Stimulated activated memory B cell treated with anti-CD40 and anti-IgM and Interleukin-4, amounts not matched to agents 10 μg/mL and 1 μg/mL and 100 μg/mL, for 72 hours (primary cell): ENCODE measurements around the gene CD40LG.

Experiments
- ATAC-seq: fragments of 150-1000 bp; cut with Tn5 transposase; 2 replicates; pipeline ENCODE4 v1.10.0; 2021
- H3K27ac Mint-ChIP-seq: one replicate; pipeline ENCODE4 v1.8.0; 2022; ENCODE audit warnings: mild to moderate bottlenecking, mixed read lengths
- H3K27me3 Mint-ChIP-seq: one replicate; pipeline ENCODE4 v1.8.0; 2022; ENCODE audit warnings: mixed read lengths
- H3K36me3 Mint-ChIP-seq: one replicate; pipeline ENCODE4 v1.8.0; 2022; ENCODE audit warnings: mixed read lengths
- H3K4me1 Mint-ChIP-seq: one replicate; pipeline ENCODE4 v1.8.0; 2022; ENCODE audit warnings: mixed read lengths
- H3K4me3 Mint-ChIP-seq: one replicate; pipeline ENCODE4 v1.8.0; 2022; ENCODE audit warnings: mild to moderate bottlenecking, moderate library complexity, mixed read lengths
- H3K9me3 Mint-ChIP-seq: one replicate; pipeline ENCODE4 v1.8.0; 2022; ENCODE audit warnings: mixed read lengths

CD40LG gene

DNA sequence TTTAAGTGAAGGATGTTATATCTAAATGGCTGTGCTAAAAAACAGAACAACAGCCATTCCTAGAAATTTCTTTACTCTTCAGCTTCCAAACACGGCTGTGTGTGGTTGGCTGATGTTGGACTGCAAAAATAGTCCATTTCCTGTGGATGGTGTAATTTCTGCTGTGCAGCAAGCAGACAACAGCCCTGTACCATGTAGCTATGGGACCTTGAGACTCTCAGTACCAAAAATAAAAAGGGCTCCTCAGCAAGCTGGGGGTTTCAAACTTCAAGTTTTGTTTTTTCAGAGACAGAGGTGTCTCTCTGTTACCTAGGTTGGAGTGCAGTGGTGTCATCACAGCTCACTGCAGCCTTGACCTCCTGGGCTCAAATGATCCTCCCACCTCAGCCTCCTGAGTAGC is 18.1 kb downstream of the CD40LG start:
- H3K4me3 Mint-ChIP-seq: no peak overlapping the region
- peaks cover 51% of the 10 kb centered on the region for H3K36me3 Mint-ChIP-seq
- ATAC-seq: no peak
- peaks cover 3% of the 10 kb centered on the region for H3K9me3 Mint-ChIP-seq
- no peak overlapping the region for H3K27ac Mint-ChIP-seq
- H3K27me3 Mint-ChIP-seq: no peaks in the 10 kb centered on the region
- peaks cover 9% of the 10 kb centered on the region for H3K4me1 Mint-ChIP-seq

DNA sequence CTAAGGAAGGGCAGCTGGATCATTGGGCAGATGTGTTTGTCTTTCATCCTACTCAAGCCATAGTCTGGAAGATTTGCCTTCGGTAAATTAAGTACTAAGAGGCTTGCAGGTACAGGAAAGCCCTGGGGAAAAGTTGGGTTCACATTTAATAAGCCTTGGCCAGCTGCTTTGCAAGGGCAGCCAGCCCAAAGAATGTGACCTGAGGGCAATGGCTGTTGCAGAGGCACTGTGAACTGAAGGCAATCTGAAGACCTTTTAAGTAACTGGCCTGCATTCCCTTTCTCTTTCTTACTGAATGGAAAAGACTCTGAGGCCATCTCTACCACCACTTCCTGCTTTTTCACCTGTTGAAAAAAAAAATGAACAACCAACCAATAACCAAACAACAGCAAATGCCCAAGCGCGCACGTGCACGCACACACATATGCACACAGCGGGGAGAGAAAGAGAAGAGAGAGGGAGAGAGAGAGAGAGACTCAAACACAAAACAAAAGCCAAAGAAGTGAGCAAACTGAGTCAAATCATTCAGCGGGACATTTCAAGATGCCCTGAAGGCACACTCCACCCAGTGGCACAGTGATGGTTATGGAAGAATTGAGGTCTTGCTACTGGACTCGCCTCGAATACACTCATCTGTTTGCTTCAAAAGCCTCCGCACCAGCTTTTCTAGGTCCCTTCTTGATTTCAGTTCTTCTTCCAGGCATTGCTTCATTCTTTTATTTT is 19.6 kb downstream of the CD40LG start:
- peak overlapping the region; percentile 5 for H3K27ac Mint-ChIP-seq
- peaks cover 3% of the 10 kb centered on the region for H3K9me3 Mint-ChIP-seq
- H3K27me3 Mint-ChIP-seq: no peaks in the 10 kb centered on the region
- H3K4me1 Mint-ChIP-seq: peaks cover 20% of the 10 kb centered on the region
- no peak overlapping the region for H3K4me3 Mint-ChIP-seq
- H3K36me3 Mint-ChIP-seq: peaks cover 60% of the 10 kb centered on the region
- no peak for ATAC-seq

DNA sequence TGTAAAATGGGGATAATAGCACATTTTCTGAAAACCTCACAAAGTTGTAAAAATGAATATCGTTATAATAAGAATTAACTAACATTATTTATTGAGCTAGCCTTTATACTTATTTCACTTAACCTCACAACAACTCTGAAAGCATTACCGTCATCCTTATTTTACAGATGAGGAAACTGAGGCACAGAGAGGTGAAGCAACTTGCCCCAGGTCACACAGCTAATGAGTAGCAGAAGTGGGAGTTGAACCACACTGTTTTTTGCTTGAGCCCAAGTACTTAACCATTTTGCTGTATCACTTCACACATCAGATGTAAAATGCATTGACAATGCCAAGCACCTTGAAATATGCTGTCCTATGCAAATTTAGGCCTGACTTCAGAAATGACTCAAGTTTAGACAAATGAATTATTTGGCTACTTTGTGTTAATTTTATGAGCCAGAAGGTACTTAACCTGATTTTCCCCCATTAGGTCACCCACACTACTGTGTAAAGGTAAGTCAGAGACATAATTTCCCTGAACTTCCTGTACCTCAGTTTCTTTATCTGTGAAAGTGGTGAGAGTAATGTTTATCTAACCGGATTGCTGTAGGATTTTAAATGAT is 23.1 kb downstream of the CD40LG start:
- Mint-ChIP-seq H3K36me3 (peaks cover 45% of the 10 kb centered on the region), H3K9me3 (no peaks in the 10 kb centered on the region), H3K27ac (peak overlapping the region; percentile 73), H3K4me3 (no peak overlapping the region), H3K27me3 (no peaks in the 10 kb centered on the region), H3K4me1 (peaks cover 38% of the 10 kb centered on the region)
- ATAC-seq: no peak

DNA sequence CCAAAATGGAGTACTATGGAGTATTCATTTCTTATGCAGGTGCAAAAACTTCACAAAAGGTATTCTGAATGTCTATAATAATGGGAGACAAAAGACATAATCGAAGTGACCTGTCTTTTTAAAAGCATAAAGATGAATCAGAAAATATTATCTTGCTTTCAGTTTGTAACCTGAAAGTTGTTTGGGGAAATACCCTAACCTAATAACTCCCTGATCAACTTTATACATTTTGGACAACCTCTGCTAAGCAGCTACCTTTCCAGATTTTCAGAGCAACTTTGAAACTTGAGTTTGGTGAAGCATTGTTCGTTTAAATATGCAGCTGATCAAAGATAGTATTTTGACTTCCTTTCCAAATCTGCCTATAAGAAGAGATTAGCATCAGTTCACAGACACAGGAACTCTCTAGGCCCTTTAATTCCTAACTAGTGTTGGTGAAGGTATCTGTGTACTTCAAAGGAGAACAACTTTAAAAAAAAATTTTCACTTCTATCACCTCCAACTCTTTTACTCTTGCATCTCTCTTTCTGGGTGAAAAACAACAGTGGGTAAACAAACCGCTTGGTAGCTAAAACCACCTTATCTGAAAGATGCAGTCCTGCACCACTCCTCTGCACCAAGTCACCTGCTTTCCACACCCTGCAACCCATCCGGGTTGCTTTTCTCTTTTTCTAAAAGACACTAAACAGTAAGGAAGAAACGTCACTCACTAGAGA is 26.5 kb downstream of the CD40LG start:
- Mint-ChIP-seq H3K4me3 (no peak overlapping the region), H3K27ac (peak overlapping the region; percentile 73), H3K9me3 (no peaks in the 10 kb centered on the region), H3K27me3 (no peaks in the 10 kb centered on the region), H3K4me1 (peaks cover 30% of the 10 kb centered on the region), H3K36me3 (peaks cover 18% of the 10 kb centered on the region)
- no peak for ATAC-seq

DNA sequence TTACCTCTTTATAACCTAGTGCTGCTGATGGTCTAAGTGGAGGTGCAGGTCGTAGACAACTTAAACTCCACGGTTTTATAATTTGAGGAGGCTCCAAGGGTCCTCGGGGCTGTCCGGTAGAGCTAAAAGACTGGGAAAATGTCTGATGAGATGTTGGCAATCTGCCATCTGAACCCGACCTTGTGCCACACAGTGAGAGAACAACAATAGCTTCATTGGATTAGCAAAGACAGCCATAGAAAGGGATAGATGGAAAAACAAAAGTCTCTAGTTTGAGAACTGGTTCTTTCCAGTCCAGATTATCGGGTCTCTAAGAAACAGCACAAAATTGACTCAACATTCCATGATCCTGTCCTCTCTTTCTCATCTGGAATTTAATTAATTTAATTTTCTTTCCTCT is 31.6 kb downstream of the CD40LG start:
- no peaks in the 10 kb centered on the region for H3K36me3 Mint-ChIP-seq
- H3K27me3 Mint-ChIP-seq: no peaks in the 10 kb centered on the region
- no peaks in the 10 kb centered on the region for H3K9me3 Mint-ChIP-seq
- no peak for ATAC-seq
- no peak overlapping the region for H3K27ac Mint-ChIP-seq
- peaks cover 3% of the 10 kb centered on the region for H3K4me1 Mint-ChIP-seq
- no peak overlapping the region for H3K4me3 Mint-ChIP-seq

DNA sequence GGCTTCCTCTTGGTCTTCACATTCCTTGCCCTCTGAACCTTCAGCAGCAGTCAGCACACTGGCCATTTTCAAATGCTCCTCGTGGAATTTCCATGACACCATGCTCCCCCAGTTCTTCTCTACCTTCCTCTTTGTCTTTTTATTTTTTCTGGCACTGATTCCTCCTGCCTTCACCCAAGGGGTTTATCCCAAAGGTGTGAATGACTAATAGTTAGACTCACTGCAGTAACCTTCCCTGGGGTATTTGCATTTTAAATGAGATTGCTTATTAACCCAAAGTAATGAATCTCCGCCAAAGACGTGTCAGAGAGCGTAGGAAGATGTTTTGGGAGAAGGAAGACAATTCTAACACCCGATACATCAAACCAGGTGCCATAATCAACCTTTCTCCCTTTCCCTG is 36.2 kb downstream of the CD40LG start:
- Mint-ChIP-seq H3K9me3 (no peaks in the 10 kb centered on the region), H3K4me3 (no peak overlapping the region), H3K27me3 (no peaks in the 10 kb centered on the region), H3K4me1 (peaks cover 6% of the 10 kb centered on the region), H3K27ac (no peak overlapping the region), H3K36me3 (peaks cover 11% of the 10 kb centered on the region)
- ATAC-seq: no peak

DNA sequence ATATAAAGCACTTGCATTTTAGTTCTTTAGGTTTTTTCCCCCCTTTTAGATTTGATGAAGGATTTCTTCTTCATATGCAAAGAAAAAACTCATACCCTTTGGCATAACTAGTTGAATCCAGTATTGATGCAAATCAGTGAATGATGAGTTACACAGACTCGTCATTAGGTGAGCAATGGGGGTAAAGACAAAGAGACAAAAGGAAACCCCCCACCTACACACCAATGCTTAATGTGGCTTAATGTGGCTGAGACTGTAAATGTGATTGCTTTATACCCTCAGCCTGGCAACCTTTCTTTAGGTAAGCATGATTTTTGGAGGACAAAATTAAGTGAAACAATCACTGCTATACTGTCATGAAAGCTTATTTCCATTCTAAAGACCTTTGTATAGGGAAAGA is 39.5 kb downstream of the CD40LG start:
- Mint-ChIP-seq H3K36me3 (peaks cover 16% of the 10 kb centered on the region), H3K27me3 (no peaks in the 10 kb centered on the region), H3K4me1 (peaks cover 13% of the 10 kb centered on the region), H3K4me3 (no peak overlapping the region), H3K9me3 (no peaks in the 10 kb centered on the region), H3K27ac (peak overlapping the region; percentile 36)
- no peak for ATAC-seq

DNA sequence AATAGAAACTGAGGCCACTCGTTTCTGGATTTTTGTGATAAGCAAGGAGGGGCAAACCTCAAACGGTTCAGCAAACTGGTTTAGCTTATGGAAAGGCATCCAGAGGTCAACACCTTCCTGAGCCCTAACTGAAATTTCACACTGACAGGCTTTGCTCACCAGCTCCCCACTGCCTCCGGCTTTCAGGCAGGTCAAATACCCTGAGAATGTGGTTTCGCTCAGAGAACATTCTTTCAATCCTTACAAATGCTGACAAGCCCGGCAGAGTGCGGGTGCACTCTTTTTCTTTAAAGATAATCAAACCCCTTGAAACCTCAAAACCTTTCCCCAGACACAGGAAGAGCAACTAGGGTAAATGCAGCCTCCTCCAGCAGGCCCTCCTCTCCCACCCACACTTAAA is 41.5 kb downstream of the CD40LG start:
- Mint-ChIP-seq H3K4me1 (peaks cover 22% of the 10 kb centered on the region), H3K9me3 (no peaks in the 10 kb centered on the region), H3K4me3 (no peak overlapping the region), H3K27me3 (no peaks in the 10 kb centered on the region), H3K27ac (no peak overlapping the region), H3K36me3 (peaks cover 16% of the 10 kb centered on the region)
- no peak for ATAC-seq

DNA sequence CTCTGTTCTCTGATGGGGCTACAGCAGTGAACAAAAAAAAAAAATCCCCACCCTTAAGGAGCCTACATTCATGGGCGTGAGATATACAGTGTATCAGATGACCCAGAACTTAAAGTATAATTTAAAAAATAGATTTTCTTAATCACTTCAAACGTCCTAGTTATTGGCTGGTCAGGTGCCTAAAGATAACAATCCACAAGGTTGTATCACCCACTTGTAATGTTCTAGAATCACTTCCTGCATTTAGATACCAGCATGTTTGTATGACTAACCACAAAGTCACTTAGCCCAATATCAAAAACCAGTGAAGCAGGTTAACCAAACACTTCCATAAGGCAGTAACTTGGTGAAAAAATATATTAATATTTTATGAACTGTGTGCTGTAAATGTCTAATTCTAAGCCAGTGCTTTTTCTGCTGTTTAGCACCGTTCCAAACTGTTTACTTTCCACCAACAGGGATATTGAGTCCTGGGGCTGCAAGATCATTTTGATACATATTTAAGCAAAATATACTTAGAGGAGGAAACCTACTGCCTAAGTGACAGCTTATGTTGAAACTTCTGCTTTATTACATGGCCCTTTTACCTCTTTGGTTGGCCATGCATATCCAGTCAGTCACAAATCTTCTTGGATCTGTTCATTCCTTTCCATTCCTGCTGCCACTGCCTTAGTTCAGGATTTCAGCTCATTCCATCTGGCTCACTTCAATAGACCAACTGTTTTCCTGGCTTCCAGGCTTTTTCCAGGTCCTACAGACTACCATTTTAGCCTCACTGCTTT is 43.3 kb downstream of the CD40LG start:
- Mint-ChIP-seq H3K27ac (peak overlapping the region; percentile 66), H3K36me3 (peaks cover 16% of the 10 kb centered on the region), H3K4me3 (no peak overlapping the region), H3K4me1 (peaks cover 26% of the 10 kb centered on the region), H3K9me3 (no peaks in the 10 kb centered on the region), H3K27me3 (no peaks in the 10 kb centered on the region)
- ATAC-seq: peak; percentile 34

DNA sequence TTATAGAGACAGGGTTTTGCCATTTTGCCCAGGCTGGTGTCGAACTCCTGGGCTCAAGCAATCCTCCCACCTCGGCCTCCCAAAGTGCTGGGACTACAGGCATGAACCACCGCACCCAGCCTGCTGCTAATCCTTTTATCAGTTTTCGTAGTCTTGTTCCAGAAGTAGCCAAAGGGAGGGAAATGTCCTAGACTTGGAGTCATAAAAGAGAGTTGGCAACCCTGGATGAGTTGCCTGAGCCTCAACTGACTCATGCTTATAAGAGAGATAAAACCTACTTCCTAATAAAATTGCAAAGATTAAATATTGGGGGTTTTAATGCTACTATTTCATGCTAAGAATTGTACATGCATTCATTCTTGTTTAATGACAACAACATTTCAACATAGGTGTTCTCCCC is 44.3 kb downstream of the CD40LG start:
- ATAC-seq: no peak
- H3K27me3 Mint-ChIP-seq: no peaks in the 10 kb centered on the region
- H3K4me1 Mint-ChIP-seq: peaks cover 26% of the 10 kb centered on the region
- H3K27ac Mint-ChIP-seq: no peak overlapping the region
- no peak overlapping the region for H3K4me3 Mint-ChIP-seq
- H3K36me3 Mint-ChIP-seq: peaks cover 16% of the 10 kb centered on the region
- H3K9me3 Mint-ChIP-seq: no peaks in the 10 kb centered on the region

DNA sequence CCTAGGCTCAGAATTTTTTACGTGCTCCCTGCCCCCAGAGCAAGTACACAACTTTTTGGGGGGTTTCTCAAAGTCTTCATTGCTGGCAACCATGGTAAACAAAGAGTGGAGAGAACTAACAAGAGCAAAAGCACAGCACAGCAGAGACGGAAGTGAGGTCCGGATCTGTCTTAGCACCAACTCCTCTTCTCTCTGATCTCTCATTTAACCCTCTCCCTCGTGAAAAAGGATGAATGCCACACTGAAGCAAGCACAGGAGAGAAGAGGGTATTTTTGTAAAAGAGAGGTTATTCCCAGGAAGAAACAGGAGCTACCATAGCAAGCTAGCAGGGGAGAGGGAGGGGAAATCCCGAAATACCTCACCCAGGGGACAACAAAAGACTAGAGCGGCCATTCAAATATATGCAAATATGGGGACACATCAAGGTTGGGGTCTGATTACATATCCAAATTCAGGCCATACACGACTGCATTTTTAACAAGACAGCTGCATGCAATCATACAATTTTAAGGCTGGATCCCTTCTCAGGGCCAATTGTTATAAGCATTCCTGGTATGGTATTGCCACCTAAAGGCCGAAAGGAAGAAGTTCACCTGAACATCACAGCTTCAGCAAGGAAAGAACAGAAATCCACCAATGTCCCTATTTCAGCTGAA is 46.6 kb downstream of the CD40LG start:
- Mint-ChIP-seq H3K4me3 (peak overlapping the region; percentile 13), H3K9me3 (no peaks in the 10 kb centered on the region), H3K27me3 (no peaks in the 10 kb centered on the region), H3K36me3 (peaks cover 13% of the 10 kb centered on the region), H3K27ac (peak overlapping the region; percentile 78), H3K4me1 (peaks cover 20% of the 10 kb centered on the region)
- peak; percentile 67 for ATAC-seq

DNA sequence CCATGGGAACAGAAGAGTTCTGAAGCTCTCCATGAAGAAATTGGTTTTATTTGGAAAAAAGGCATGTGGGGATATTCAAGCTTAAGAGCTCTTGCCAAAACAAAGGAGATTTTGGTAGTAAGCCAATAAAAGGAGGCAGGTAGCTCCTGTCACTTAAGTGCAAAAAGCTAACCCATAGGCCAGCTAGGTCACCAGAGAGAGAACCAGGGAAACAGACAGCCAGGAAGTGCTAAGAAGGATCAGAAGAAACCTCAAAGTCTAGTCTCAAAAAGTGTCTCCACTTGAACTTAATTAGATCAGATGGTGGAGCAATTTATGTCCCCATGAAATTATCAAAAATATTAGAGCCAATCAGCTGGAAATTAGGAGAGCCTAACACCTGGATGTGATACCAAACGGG is 49.2 kb downstream of the CD40LG start:
- ATAC-seq: no peak
- H3K4me1 Mint-ChIP-seq: peaks cover 12% of the 10 kb centered on the region
- H3K9me3 Mint-ChIP-seq: no peaks in the 10 kb centered on the region
- H3K27ac Mint-ChIP-seq: peak overlapping the region; percentile 30
- no peak overlapping the region for H3K4me3 Mint-ChIP-seq
- peaks cover 23% of the 10 kb centered on the region for H3K36me3 Mint-ChIP-seq
- no peaks in the 10 kb centered on the region for H3K27me3 Mint-ChIP-seq

DNA sequence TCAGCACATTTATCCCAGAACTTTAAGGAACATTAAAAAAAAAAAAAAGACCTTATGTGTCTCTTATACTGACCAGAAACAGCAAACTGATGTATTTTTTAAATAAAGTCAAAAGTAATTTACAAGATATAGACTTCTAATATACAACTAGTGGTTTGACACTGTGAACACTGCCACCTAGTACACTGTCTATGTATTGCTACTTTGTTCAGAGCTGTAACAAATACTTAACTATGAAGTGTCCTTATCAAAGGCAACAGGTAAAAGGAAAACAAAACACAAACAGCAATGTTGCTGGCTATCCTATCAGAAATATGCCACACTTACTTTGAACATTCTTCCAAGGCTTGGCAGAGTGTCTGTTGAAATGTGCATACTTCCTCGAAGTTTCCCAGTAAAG is 60.4 kb downstream of the CD40LG start:
- Mint-ChIP-seq H3K9me3 (no peaks in the 10 kb centered on the region), H3K36me3 (peaks cover 20% of the 10 kb centered on the region), H3K4me3 (no peak overlapping the region), H3K27ac (no peak overlapping the region), H3K27me3 (no peaks in the 10 kb centered on the region), H3K4me1 (peaks cover 11% of the 10 kb centered on the region)
- no peak for ATAC-seq
